ENCODE data around the gene CRYL1. TPM values are rescaled to one million over a fixed set of nuclear protein-coding genes. Genes with fewer than 3 reads are reported as not detected.

The CRYL1 gene
- total RNA-seq, 4 donors from 2014 or later: 75.0 to 188 (median 145) TPM

GRCh38 chr13:20415306-20415679, 110.4 kb downstream of the CRYL1 start:
- H3K36me3 ChIP-seq: no peaks in the 10 kb centered on the region
- no peak for DNase-seq
- peaks cover 0 to 3% (median 3%) of the 10 kb centered on the region in 4 donors for H3K4me1 ChIP-seq
- in situ Hi-C loops (cut with MboI; ENCODE audit: low pct_ligation_motif_present in 1 of 4, low pct_unique_long_range_greater_than_20kb in 1 of 4, low sequenced_read_pairs in 3 of 4): no loop called here
- WGBS, 2 donors (ENCODE audit: low coverage in 1 of 2): 80 to 92% methylated on average over 1 to 31 of the region's 31 CpGs
- no peaks in the 10 kb centered on the region for H3K27me3 ChIP-seq
- no peak overlapping the region for H3K27ac ChIP-seq
- no peak for TF ChIP-seq POLR2AphosphoS5 (IDR thresholded peaks at IDR 0.05)
- TF ChIP-seq POLR2A (IDR thresholded peaks at IDR 0.05): no peak
- TF ChIP-seq CTCF (IDR thresholded peaks at IDR 0.05): no peak
- no peak for TF ChIP-seq EP300 (IDR thresholded peaks at IDR 0.05; ENCODE audit: low read depth)
- no peak overlapping the region for H3K4me3 ChIP-seq
- H3K9me3 ChIP-seq: no peaks in the 10 kb centered on the region
- intact Hi-C loops (cut with DNase I; ENCODE audit: low total_unique reads): no loop called here

- in situ Hi-C loops (cut with MboI; ENCODE audit: low pct_ligation_motif_present in 1 of 4, low pct_unique_long_range_greater_than_20kb in 1 of 4, low sequenced_read_pairs in 3 of 4): no loop called here
- Histone ChIP-seq H3K4me3 (no peak overlapping the region), H3K27ac (no peak overlapping the region), H3K27me3 (no peaks in the 10 kb centered on the region), H3K4me1 (peaks cover 0 to 1% (median 0%) of the 10 kb centered on the region in 4 donors), H3K9me3 (no peaks in the 10 kb centered on the region), H3K36me3 (no peaks in the 10 kb centered on the region)
- DNase-seq: peak; percentile 18
- whole genome bisulfite sequencing, 2 donors (ENCODE audit: low coverage in 1 of 2): 65% methylated on average over 45 of the region's 45 CpGs; no CpG with 5 or more reads in 1 of the 2 donors
- intact Hi-C loops (cut with DNase I; ENCODE audit: low total_unique reads): no loop called here
- TF ChIP-seq POLR2AphosphoS5 (IDR thresholded peaks at IDR 0.05): no peak
- no peak for TF ChIP-seq EP300 (IDR thresholded peaks at IDR 0.05; ENCODE audit: low read depth)
- TF ChIP-seq POLR2A (IDR thresholded peaks at IDR 0.05): no peak
- TF ChIP-seq CTCF (IDR thresholded peaks at IDR 0.05): no peak
These were observed 110.9 kb downstream of the CRYL1 start for GRCh38 chr13:20414546-20415305.

GRCh38 chr13:20412691-20413355, 112.8 kb downstream of the CRYL1 start:
- Histone ChIP-seq H3K4me3 (no peak overlapping the region), H3K4me1 (no peaks in the 10 kb centered on the region), H3K27ac (no peak overlapping the region), H3K9me3 (no peaks in the 10 kb centered on the region), H3K27me3 (no peaks in the 10 kb centered on the region), H3K36me3 (no peaks in the 10 kb centered on the region)
- no peak for DNase-seq
- 80 to 100% methylated on average over 2 to 7 of the region's 7 CpGs for WGBS, 2 donors (ENCODE audit: low coverage in 1 of 2)
- in situ Hi-C loops (cut with MboI; ENCODE audit: low pct_ligation_motif_present in 1 of 4, low pct_unique_long_range_greater_than_20kb in 1 of 4, low sequenced_read_pairs in 3 of 4) (no loop called here), intact Hi-C loops (cut with DNase I; ENCODE audit: low total_unique reads) (no loop called here)
- TF ChIP-seq CTCF (IDR thresholded peaks at IDR 0.05): no peak
- TF ChIP-seq EP300 (IDR thresholded peaks at IDR 0.05; ENCODE audit: low read depth): no peak
- no peak for TF ChIP-seq POLR2AphosphoS5 (IDR thresholded peaks at IDR 0.05)
- TF ChIP-seq POLR2A (IDR thresholded peaks at IDR 0.05): no peak

GRCh38 chr13:20411638-20412342, 113.9 kb downstream of the CRYL1 start:
- no peaks in the 10 kb centered on the region for H3K4me1 ChIP-seq
- in situ Hi-C loops (cut with MboI; ENCODE audit: low pct_ligation_motif_present in 1 of 4, low pct_unique_long_range_greater_than_20kb in 1 of 4, low sequenced_read_pairs in 3 of 4) (no loop called here), intact Hi-C loops (cut with DNase I; ENCODE audit: low total_unique reads) (no loop called here)
- TF ChIP-seq POLR2AphosphoS5 (IDR thresholded peaks at IDR 0.05): no peak
- H3K27ac ChIP-seq: no peak overlapping the region
- 56 to 68% methylated on average over 5 to 6 of the region's 6 CpGs for WGBS, 2 donors (ENCODE audit: low coverage in 1 of 2)
- H3K36me3 ChIP-seq: no peaks in the 10 kb centered on the region
- DNase-seq: no peak
- H3K4me3 ChIP-seq: no peak overlapping the region
- H3K9me3 ChIP-seq: no peaks in the 10 kb centered on the region
- H3K27me3 ChIP-seq: no peaks in the 10 kb centered on the region

Data from transverse colon (tissue), 4 donors.